Myocyte (in vitro differentiated cells): ENCODE data around the gene COL9A3. TPM values are rescaled to one million over a fixed set of nuclear protein-coding genes. Genes with fewer than 3 reads are reported as not detected.
"Not testable (repeated sequence)": the region's sequence is repeated elsewhere in the genome, so short reads cannot be mapped to it uniquely, and the experiment has no call there.

Source experiments
- DNase-seq: peaks from one replicate; pipeline ENCODE4 v3.0.0-alpha.2; 2012; ENCODE audit warnings: low read depth
- total RNA-seq: library from RNA; depleted of rRNA; stranded (reverse); fragments of >200 nt; gene quantifications from 2 replicates; pipeline ENCODE4 v1.2.3, GENCODE V29; 2014

The COL9A3 gene
- total RNA-seq, 1 donor from 2014 or later, result not detected

DNA sequence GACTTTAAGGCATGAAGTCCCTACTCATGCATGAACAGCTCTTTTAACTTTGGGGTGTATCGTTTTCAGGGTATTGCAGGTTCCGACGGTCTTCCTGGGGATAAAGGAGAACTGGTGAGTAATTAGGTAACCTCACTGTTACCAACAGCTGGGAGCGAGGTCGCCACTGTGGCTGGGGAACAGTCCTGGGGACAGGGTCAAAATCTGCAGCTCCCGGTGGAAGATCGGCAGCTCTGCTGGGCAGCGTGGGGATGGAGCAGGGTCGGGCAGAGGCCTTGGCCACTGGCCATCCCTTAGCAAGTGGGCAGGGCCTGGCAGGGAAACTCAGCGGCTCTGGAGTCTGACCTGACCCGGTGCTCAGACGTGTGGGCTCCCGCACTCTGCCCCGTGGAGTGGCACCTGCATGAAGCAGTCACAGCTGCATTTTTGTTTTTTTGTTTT, 16.1 kb downstream of the COL9A3 start:
- no peak for DNase-seq

DNA sequence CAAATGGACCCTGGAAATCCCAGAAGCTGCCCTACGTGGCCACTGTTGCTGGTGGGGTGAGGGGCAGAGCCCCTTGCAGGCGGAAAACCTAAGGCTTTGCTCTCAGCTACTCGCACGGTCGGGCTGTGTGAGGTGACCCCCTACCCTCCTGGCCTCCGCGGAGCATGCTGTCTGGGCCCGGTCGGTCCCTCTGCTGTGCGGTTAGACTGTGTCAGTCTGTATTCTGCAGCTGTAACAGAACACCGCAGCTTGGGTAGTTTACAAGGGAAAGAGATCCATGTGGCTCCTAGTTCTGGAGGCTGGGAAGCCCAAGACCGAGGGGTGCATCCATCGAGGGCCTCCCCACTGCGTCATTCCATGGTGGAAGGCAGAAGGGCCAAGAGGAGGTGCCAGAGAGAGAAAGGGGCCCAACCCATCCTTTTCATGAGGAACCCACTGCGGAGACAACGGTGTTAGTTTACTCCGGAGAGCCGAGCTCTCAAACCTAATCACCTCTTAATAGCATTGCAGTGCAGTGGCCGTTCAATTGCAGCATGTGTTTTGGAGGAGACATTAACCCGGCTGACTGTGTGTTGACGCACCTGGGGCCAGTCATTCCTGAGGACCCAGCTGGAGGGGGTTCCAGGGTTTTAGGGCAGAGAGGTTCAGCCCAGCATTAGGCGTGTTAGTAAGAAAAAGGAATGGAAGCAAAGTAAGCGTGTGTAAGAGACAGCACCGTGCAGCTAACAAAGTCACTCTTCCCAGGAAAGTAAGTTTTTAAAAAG, 18.3 kb downstream of the COL9A3 start:
- no peak for DNase-seq

DNA sequence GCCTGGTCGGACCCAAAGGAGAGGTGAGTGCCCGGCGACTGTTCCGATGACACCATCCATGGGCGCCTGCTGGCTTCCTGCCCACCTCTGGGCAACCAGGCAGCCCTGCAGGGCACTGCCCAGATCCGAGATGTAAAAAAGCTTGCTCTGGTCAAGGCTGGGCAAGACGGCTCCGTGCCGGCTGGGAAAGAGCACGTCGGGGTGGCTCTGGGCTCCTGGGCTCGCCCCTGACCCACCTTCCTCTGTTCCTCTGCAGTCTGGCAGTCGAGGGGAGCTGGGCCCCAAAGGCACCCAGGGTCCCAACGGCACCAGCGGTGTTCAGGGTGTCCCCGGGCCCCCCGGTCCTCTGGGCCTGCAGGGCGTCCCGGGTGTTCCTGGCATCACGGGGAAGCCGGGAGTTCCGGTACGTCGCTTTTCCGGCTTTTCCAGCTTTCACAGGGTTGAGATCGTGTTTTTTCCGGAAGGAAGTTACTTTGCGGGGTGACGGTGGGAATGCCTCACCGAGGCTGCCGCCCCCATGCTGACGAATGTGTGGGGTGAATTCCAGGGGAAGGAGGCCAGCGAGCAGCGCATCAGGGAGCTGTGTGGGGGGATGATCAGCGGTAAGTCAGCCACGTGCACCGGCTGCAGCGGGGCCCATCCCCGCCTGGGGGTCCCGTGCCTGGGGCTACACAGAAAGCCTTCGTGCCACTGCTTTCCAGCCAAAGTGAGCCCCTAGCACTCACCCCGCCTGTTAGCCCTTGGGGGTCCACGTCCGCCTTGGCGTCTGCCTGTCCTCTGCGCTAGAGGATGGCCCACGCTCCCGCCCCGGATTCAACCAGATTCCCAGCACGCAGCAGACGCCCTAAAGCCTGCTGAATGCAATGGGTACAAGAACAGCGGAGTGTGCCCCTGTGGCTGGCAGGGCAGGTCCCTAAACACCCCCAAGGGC, 19.3 kb downstream of the COL9A3 start:
- no peak for DNase-seq

DNA sequence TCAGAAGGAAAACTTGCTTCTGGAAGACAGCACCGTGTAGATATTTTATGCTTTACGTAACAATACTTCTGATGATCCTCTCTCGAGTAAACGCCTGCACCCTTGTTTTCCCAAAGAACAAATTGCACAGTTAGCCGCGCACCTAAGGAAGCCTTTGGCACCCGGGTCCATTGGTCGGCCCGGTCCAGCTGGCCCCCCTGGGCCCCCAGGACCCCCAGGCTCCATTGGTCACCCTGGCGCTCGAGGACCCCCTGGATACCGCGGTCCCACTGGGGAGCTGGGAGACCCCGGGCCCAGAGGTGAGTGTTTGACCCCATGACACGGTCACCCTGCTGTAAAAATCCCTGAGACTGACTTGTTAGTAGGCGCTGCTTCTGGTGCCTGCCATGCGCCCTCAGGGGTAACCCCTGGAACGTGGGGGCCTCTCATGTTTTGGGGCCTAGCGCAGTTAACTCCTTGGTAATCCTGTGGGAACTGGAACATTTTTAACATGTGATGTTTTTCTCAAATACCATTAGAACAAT, 20.2 kb downstream of the COL9A3 start:
- DNase-seq, result no peak

DNA sequence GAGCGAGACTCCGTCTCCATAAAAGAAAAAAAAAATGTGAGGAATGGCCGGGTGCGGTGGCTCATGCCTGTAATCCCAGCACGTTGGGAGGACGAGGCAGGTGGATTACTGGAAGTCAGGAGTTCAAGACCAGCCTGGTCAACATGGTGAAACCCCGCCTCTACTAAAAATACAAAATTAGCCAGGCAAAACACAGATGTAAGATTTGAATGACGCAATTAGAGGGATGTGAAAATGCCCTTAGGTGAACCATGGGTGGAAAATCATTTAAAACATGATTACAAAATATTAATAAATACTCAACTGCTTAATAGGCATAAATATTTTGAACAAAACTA, 20.9 kb downstream of the COL9A3 start:
- no peak for DNase-seq

DNA sequence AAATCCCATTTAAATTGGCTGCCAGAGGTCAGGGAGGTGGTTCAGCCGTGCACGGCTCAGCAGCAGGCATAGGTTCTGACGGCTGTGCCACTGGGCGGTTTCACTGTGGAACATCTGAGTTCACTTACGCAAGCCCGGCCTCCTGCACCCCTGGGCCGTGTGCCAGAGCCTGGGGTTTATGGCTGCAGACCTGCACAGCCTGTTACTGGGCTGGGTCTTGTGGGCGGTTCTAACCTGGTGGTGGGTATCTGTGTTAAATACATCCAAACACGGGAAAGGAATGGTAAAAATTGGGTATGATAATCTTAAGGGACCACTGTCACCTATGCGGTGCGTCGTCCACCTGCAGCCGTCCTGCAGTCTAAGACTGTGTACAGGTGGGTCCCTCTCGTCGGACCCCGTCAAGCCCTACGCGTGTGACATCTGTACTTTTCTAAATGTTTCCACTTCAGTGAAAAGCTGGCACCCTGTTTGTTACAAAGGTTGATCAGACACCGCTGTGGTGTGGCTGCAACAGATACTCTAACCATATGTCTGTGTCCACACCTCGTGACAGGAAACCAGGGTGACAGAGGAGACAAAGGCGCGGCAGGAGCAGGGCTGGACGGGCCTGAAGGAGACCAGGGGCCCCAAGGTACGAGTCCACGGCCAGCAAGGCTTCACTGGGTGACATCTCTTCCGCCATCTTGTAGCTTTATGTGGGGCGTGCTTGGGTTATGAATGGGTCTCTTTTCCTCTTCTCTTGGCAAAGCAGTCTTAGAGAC, 21.5 kb downstream of the COL9A3 start:
- no peak for DNase-seq

DNA sequence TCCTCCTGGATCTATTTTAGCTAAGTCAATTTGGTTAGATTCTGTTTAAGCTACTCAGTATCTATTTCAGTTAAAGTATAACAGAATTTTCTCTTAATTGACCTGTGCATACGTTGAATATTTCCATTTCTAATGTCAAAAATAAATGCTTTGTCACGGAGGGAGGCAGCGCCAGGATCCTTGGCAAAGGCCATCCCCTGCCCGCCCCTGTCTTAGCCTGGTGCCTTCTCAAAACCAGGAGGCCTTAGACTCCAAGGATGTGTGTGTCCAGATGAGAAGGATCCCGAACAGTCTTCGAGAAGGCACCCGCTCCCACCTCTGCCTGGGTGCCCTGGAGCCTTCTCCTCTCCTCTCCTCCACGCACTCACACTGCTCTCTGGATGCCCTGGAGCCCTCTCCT, 22.4 kb downstream of the COL9A3 start:
- DNase-seq, result no peak

DNA sequence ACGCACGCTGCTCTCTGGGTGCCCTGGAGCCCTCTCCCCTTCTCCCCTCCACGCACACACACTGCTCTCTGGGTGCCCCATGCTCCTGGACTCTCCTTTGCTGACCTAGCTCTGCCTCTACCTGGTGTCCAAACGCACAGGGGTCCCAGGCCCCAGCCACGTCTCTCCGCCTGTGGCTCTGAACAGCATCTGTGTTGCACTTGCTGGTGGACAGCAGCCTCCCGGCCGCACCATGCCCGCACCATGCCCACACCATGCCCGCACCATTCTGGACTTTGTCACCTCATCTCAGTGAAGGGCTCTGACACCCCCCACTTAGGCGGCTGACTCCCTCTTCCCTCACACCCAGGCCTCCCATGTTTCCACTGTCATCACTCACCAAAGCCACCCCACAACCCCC, 23.0 kb downstream of the COL9A3 start:
- DNase-seq, result no peak

DNA sequence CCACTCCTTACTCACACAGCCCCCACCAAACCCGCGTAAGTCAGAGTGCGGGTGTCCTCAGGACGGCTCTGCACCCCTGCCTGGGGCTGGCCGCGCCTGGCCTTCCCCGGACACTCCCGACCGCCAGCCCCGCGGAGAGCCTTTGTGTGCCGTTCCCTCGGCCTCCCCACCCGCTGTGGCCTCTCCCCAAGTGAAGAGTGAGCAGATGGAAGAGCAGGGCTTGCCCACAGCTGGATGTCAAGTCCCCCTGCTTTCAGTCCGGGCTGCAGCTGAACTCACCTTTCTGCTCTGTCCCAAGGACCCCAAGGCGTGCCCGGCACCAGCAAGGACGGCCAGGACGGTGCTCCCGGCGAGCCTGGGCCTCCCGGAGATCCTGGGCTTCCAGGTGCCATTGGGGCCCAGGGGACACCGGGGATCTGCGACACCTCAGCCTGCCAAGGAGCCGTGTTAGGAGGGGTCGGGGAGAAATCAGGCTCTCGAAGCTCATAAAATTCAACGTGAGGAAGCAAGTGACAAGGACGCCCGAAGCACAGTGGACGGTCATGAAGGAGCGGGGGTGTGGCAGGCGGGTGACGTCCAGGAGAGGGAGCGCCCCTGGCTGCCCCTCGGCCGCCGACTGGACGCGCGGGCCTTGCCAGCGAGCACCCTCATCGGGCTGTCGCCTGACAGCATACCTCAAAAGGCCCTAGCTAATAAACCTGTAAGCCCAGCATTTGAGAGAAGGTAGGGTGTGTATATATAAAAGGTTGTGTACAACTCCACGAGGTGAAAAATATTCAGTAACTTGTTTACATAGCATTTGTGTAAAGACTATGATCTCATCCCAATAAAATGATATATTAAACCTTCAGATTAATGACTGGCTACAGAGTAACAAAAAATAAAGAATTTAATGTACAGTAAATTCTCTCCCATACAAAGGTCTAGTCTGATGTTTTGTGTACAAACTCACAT, 23.7 kb downstream of the COL9A3 start:
- DNase-seq, result no peak

DNA sequence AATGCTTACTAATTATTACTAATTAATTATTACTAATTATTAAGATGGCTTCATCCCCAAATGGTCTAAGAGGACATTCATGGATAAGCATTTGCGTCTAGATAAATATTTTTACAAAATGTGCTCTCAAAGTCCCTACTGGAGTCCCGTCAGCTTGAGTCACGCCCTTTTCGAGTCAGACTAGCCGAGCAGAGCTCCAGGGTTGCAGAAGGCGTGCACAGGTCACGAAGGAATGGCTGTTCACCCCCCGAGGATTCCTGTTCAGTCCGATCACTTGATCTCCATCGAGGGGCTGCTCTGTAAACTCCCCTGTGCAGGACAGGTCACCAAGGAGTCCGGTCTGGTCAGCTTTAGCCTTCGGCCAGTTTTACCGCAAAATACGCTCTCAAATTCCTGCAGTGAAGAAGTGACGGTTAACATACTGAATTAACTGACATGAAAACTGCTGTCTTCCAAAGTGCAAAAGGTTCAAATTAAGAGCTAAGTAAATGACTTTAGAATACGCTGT, 24.9 kb downstream of the COL9A3 start:
- no peak for DNase-seq

DNA sequence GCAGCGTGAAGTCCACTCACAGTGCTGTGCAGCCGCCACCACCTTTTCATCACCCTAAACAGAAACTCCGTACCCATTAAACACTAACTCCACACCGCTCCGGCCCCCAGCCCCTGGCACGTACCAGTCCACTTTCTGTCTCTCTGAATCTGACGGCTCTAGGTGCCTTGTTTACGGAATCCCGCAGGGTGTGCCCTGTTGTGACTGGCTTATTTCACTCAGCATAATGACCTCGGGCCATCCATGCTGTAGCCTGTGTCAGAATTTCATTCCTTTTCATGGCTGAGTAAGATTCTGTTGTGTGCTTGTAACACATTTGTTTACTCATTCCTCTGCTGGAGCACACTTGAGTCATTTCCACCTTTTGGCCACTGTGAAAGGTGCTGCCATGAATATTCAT, 26.8 kb downstream of the COL9A3 start:
- no peak for DNase-seq

DNA sequence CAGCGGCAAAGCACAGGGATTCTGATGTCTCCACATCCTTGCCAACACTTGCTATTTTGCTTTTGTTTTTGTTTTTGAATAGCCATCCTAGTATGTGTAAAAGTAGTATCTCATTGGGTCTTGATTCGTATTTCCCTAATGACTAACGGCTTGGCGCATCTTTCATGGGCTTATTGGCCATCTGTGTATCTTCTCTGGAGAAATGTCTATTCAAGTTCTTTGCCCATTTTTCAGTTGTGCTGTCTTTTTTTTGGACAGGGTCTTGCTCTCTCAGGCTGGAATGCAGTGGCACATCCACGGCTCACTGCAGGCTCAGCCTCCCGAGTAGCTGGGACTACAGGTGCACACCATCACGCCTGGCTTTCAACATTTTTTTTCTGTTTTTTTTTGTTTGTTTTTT, 27.3 kb downstream of the COL9A3 start:
- no peak for DNase-seq

DNA sequence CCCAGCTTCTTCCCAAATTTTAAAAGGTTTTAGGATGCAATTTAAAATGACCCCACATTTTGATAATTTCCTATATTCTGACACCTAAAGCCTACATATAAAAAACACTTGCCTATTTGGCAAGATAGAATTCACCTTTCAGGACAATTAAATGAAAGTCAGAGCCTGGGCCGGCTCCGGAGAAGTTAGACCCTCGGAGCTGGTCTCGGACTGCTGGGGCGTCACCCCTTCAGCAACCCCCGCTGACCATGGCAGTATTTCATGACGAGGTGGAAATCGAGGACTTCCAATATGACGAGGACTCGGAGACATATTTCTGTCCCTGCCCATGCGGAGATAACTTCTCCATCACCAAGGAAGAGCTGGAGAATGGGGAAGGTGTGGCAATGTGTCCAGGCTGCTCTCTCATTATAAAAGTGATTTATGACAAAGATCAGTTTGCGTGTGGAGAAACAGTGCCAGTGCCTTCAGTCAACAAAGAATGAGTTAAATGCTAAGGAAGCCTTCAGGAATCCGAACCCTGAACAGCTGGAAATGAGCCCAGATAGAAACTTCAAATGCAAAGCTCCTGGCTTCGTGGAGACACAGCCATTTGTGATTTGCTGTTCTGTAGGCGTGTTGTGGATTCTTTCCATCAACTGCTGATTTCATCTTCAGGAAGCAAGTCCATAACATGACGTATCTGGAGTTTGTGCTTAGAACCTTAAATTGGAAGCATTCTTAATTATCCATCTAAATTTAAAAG, 28.7 kb downstream of the COL9A3 start:
- DNase-seq, result no peak

DNA sequence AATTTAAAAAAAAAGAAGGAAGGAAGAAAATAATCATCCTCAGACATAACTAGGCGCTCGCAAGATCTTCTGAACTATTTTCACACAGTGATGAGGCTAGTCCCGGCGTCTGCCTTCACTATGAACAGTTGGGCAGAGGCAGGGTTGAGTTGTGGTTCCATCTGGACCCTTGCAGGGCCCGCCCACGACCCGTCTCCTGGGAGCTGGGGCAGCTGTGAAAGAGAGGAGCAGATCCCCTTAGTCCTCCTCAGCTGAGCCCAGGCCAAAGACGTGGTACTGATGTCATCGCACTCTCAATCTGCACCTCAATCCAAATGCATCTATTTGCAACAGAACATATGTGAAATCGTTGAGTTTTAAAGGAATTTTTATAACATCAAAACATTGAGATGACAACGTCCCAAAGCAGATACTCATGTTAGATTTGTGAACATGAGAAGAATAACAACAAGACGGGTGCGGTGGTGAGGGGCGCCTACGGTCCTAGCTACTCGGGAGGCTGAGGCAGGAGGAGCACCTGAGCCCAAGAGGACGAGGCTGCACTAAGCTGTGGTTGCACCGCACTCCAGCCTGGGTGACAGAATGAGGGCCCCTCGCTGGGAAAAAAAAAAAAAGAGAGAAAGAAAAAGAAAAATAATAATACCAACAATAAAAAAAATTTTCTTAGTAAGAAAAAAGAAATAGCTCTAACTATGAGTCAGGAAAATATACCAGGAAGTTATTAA, 29.5 kb downstream of the COL9A3 start:
- DNase-seq, result peak; percentile 71

DNA sequence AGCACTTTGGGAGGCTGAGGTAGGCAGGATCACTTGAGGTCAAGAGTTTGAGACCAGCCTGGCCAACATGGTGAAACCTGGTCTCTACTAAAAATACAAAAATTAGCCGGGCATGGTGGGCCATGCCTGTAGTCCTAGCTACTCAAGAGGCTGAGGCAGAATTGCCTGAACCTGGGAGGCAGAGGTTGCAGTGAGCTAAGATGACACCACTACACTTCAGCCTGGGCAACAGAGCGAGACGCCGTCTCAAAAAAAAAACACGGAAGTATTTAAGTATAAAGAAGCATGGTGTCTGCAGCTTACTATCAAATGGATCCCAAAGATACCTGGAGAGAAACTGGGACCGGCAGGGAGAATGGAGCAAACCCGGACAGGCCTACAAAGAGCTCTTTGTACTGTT, 32.1 kb downstream of the COL9A3 start:
- not testable (repeated sequence) for DNase-seq

DNA sequence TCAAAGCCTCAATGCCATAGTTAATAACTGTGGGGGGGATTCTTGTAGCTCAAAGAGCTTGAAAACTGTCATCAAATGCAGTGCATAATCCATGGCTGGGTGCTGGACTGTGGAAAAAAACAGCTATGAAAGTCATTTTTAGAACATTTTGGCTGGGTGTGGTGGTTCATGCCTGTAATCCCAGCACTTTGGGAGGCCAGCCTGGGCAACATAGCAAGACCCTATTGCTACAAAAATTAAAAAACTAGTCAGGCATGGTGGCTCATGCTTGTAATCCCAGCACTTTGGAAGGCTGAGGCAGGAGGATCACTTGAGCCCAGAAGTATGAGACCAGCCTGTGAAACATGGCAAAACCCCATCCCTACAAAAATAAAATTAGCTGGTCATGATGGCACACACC, 32.6 kb downstream of the COL9A3 start:
- no peak for DNase-seq

DNA sequence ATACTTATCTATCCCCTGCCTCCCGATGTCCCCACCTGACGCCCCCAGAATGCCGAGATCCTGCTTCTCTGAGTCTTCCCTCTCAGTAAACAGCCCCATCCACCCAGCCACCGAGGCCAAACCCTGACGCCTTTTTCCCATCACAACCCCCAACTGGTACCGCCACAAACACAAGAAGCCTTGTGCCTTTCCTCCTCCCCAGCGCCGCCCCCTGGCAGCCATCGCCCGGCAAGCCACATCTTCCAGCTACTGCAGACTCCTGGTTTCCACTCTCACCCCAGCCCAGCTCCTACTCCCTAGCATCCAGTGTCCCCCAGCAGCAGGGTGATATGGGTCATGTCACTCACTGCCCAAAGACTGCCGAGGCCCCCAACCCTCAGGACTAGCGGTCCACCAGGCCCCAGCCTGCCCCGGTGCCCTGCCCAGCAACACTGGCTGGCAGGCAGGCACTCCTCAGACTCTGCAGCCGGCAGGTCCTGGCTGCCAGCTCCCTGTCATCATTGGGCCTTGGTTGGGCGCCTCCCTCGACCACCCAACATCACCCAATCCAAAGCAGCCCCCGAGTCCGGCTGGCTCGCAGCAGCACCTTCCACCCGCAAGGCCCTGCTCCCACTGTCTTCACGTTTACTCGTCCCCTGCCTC, 33.6 kb downstream of the COL9A3 start:
- no peak for DNase-seq

DNA sequence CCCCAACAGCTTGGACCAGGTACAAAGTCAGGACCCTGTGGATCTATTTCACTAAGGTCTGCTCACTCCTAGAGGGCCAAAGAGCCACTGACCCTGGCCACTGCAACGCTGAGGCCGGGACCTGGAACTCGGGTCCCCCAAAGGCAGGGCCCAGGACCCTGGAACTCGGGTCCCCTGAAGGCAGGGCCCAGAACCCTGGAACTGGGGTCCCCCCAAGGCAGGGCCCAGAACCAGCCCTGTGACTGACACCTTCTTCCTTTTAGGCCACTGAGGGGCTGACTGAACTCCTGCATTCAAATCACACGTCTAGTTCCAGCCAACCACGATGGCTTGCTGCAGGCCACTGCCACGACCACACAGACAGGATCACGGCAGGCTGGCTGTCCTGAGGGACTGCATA, 35.3 kb downstream of the COL9A3 start:
- DNase-seq, result no peak
